ENCODE measurements around the gene ZNF605. TPM values are rescaled to one million over a fixed set of nuclear protein-coding genes. Genes with fewer than 3 reads are reported as not detected.

The ZNF605 gene
- total and polyA plus RNA-seq, 2 of the 4 experiments (the other 2 are of a cell fraction): 3.6 to 9.9 TPM

- BruUV-seq (replicated peaks): no TSS peak
- Histone ChIP-seq H3K36me3 (ENCODE audit: control insufficient read depth, insufficient read depth, low read length) (no peaks in the 10 kb centered on the region), H3K27ac (ENCODE audit: insufficient read depth, low read length) (no peak overlapping the region), H3K14ac (replicated peaks; ENCODE audit: low read depth, low read length) (no peak overlapping the region), H3K18ac (ENCODE audit: low read depth, low read length) (no peak overlapping the region), H2AK5ac (ENCODE audit: low read depth, low read length) (no peak overlapping the region), H2BK5ac (ENCODE audit: low read depth, low read length, poor library complexity, severe bottlenecking) (no peak overlapping the region), H2BK120ac (ENCODE audit: low read depth, low read length) (no peak overlapping the region), H4K20me1 (ENCODE audit: insufficient read depth, low read length) (no peaks in the 10 kb centered on the region), H2AFZ (replicated peaks; ENCODE audit: low read length, poor library complexity) (no peak overlapping the region), H3K4ac (ENCODE audit: low read depth, low read length) (no peak overlapping the region), H4K91ac (ENCODE audit: insufficient read depth, low read depth, low read length) (no peak overlapping the region), H2BK15ac (ENCODE audit: low read depth, low read length) (no peak overlapping the region), H3K4me1 (ENCODE audit: control insufficient read depth, insufficient read depth, low read length) (no peaks in the 10 kb centered on the region), H3K4me3 (ENCODE audit: insufficient read depth, low read depth, low read length) (no peak overlapping the region), H3K27me3 (ENCODE audit: control insufficient read depth, insufficient read depth, low read length) (no peaks in the 10 kb centered on the region), H3K9me1 (ENCODE audit: insufficient read depth, low read length) (no peaks in the 10 kb centered on the region), H2BK20ac (ENCODE audit: low read depth, low read length) (no peak overlapping the region), H2AK9ac (replicated peaks; ENCODE audit: low read depth, low read length, poor library complexity) (no peak overlapping the region), H3K79me1 (ENCODE audit: low read depth in 1 of 2, low read length in 2 of 2) (no peaks in the 10 kb centered on the region), H3K23ac (ENCODE audit: low read depth, low read length) (no peak overlapping the region), H3K9me3 (ENCODE audit: control insufficient read depth, insufficient read depth, low read length) (peaks cover 23% of the 10 kb centered on the region), H3K4me2 (ENCODE audit: low read depth, low read length) (no peak overlapping the region), H3K9ac (ENCODE audit: low read depth, low read length) (no peak overlapping the region), H4K8ac (ENCODE audit: low read depth in 2 of 2, low read length in 2 of 2) (no peak overlapping the region), H4K5ac (ENCODE audit: low read depth, low read length) (no peak overlapping the region), H3K56ac (ENCODE audit: extremely low read depth, insufficient read depth, low read length) (no peak overlapping the region)
- WGBS, 2 experiments (ENCODE audit: extremely low coverage in 2 of 2, insufficient read length in 1 of 2): no CpG with 5 or more reads among the region's 5 CpGs
- no peak for TF ChIP-seq RCOR1 (IDR thresholded peaks at IDR 0.05; ENCODE audit: insufficient replicate concordance, low read length)
- no peak for TF ChIP-seq POLR2A (IDR thresholded peaks at IDR 0.05; ENCODE audit: low read depth, low read length)
- no peak for TF ChIP-seq MAFK (IDR thresholded peaks at IDR 0.05; ENCODE audit: low read depth, low read length)
- no peak for TF ChIP-seq MXI1 (IDR thresholded peaks at IDR 0.05; ENCODE audit: borderline replicate concordance, low read depth, low read length)
- no peak for TF ChIP-seq FOS (IDR thresholded peaks at IDR 0.05; ENCODE audit: low read depth, low read length)
- no peak for TF ChIP-seq SMC3 (IDR thresholded peaks at IDR 0.05; ENCODE audit: low read depth, low read length)
- no peak for TF ChIP-seq USF2 (IDR thresholded peaks at IDR 0.05; ENCODE audit: low read depth, low read length)
- TF ChIP-seq CTCF (conservative IDR thresholded peaks at IDR 0.05; ENCODE audit: low read depth, low read length): no peak
- TF ChIP-seq CEBPB (IDR thresholded peaks at IDR 0.05; ENCODE audit: low read depth, low read length): no peak
- DNase-seq (peak; percentile 7), ATAC-seq (ENCODE audit: low read depth) (peak; percentile 53; the same call in 1 of the 2 replicates)
- dilution Hi-C loops (cut with HindIII; ENCODE audit: low sequenced_read_pairs, unreplicated experiment) (no loop called here), intact Hi-C loops (cut with micrococcal nuclease) (no loop called here), in situ Hi-C loops (cut with MboI; ENCODE audit: low sequenced_read_pairs) (no loop called here)
- ChIA-PET CTCF (no interaction called here), POLR2A (ENCODE audit: unreplicated experiment) (no interaction called here)
Observed at GRCh38 chr12:132899033-132899432, 57.1 kb downstream of the ZNF605 start.

Measured in IMR-90 (cell line).